ENCODE results near the gene SNX19.

The SNX19 gene, protein sequence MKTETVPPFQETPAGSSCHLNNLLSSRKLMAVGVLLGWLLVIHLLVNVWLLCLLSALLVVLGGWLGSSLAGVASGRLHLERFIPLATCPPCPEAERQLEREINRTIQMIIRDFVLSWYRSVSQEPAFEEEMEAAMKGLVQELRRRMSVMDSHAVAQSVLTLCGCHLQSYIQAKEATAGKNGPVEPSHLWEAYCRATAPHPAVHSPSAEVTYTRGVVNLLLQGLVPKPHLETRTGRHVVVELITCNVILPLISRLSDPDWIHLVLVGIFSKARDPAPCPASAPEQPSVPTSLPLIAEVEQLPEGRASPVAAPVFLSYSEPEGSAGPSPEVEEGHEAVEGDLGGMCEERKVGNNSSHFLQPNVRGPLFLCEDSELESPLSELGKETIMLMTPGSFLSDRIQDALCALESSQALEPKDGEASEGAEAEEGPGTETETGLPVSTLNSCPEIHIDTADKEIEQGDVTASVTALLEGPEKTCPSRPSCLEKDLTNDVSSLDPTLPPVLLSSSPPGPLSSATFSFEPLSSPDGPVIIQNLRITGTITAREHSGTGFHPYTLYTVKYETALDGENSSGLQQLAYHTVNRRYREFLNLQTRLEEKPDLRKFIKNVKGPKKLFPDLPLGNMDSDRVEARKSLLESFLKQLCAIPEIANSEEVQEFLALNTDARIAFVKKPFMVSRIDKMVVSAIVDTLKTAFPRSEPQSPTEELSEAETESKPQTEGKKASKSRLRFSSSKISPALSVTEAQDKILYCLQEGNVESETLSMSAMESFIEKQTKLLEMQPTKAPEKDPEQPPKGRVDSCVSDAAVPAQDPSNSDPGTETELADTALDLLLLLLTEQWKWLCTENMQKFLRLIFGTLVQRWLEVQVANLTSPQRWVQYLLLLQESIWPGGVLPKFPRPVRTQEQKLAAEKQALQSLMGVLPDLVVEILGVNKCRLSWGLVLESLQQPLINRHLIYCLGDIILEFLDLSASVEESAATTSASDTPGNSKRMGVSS

DNA sequence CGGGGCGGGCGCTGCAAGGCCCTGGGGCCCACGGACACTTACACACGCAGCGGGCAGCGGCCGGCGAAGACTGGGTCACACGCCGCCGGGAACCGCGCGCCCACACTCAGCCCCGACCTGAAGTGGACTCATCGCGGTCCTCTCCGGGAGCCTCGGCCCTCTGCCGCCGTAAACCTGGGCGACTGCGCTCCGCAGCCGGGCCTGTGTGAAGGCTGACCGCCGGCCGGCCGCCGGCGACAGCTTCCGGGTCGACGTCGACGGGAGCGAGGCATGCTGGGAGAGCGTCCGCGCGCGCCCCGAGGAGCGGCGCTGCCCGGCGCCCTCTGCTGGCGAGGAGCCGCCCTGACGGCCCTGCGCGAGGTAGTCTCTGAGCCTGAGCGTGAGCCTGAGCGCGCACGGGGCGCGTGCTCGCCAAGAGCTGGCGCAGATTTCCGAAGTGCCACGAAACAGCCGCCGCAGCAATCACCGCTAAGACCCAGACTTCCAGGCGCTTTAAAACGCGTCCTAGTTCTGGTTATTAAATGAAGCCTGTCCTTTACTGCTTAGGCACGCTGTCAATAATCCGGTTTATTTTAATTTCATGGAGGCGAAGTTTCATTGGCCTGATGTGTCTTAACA lies at the start of gene SNX19:
Gene SNX19, minus strand, starts transcription at position 242 of the 618 bp plus-strand sequence. CDS start 540 bp downstream, outside the sequence.
- Histone ChIP-seq H3K4me1 (ENCODE audit: control insufficient read depth, insufficient read depth, low read length) (peaks cover 37% of the 10 kb centered on the region), H3K9ac (ENCODE audit: low read length in 2 of 2) (peak within 1 kb of the TSS; percentile 92 to 98), H3K9me3 (ENCODE audit: control insufficient read depth in 2 of 2, low read length in 2 of 2) (no peaks in the 10 kb centered on the region), H3K4me3 (ENCODE audit: low read length in 2 of 2) (peak within 1 kb of the TSS; percentile 92 to 97), H3K36me3 (ENCODE audit: control insufficient read depth in 2 of 2, insufficient read depth in 2 of 2, low read length in 2 of 2) (peaks cover 11 to 28% of the 10 kb centered on the region in 2 donors), H3K27ac (ENCODE audit: low read length) (peak within 1 kb of the TSS; percentile 90), H3K27me3 (ENCODE audit: control insufficient read depth in 1 of 2, insufficient read depth in 2 of 2, low read length in 2 of 2) (no peaks in the 10 kb centered on the region)

DNA sequence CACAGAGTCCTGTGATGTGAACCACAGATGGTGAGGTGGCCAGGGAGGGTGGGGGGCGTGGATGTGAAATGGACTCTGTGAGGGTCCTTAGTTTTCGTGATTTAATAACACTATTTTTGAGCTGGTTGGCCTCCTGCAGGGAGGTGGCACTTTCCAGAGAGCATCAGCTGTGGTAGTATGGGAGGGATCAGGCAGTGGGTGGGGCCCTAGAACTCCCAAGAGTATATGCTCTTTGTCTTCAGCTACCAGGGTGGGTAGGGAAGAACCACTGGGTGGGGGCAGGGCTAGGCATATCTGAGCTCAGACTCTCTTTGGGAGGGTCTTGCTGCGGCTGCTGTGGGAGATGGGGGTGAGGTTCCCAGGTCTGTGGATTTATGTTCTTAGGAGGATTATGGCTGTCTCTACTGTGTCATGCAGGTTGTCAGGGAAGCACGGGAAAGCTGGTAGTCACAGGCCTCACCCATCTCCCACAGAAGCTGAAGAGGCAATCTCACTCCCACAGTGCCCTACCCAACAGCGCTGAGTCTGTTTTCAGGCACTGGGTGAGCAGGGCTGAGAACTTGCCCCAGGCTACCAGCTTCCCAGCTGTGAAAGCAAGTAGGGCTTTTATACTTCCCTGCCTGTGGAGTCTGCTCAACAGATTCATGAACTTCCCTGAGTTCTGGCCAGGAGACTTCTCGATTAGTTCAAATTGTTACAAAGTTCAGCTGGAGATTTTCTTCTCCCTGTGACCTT lies 47.9 kb upstream of the SNX19 start:
- no peak overlapping the region for H3K27ac ChIP-seq (ENCODE audit: low read length)
- H3K4me3 ChIP-seq (ENCODE audit: low read length in 2 of 2): no peak overlapping the region
- no peak overlapping the region for H3K9ac ChIP-seq (ENCODE audit: low read length in 2 of 2)
- no peaks in the 10 kb centered on the region for H3K4me1 ChIP-seq (ENCODE audit: control insufficient read depth, insufficient read depth, low read length)
- H3K27me3 ChIP-seq (ENCODE audit: control insufficient read depth in 1 of 2, insufficient read depth in 2 of 2, low read length in 2 of 2): no peaks in the 10 kb centered on the region
- H3K36me3 ChIP-seq (ENCODE audit: control insufficient read depth in 2 of 2, insufficient read depth in 2 of 2, low read length in 2 of 2): no peaks in the 10 kb centered on the region
- H3K9me3 ChIP-seq (ENCODE audit: control insufficient read depth in 2 of 2, low read length in 2 of 2): no peaks in the 10 kb centered on the region

DNA sequence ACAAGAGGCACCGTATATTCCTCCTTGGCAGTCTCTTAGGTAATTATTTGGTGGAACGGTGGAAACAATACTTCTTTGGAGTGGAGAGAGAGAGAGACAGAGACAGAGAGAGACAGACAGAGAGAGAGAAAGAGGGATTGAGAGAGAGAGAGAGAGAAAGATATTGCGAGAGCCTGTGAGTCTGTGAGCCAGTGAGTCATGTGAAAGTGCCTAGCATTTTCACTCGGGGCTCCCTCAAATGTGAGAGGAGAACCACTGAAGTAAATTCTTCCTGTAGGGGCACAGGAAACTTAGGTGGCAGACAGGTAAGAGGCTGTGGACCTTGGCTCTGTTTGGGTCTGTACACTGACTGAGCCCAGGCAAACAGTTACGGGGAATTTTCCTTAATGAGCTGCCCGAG lies 31.6 kb upstream of the SNX19 start:
- Histone ChIP-seq H3K36me3 (ENCODE audit: control insufficient read depth in 2 of 2, insufficient read depth in 2 of 2, low read length in 2 of 2) (no peaks in the 10 kb centered on the region), H3K27ac (ENCODE audit: low read length) (no peak overlapping the region), H3K9ac (ENCODE audit: low read length in 2 of 2) (no peak overlapping the region), H3K4me3 (ENCODE audit: low read length in 2 of 2) (no peak overlapping the region), H3K9me3 (ENCODE audit: control insufficient read depth in 2 of 2, low read length in 2 of 2) (no peaks in the 10 kb centered on the region), H3K27me3 (ENCODE audit: control insufficient read depth in 1 of 2, insufficient read depth in 2 of 2, low read length in 2 of 2) (no peaks in the 10 kb centered on the region), H3K4me1 (ENCODE audit: control insufficient read depth, insufficient read depth, low read length) (no peaks in the 10 kb centered on the region)

DNA sequence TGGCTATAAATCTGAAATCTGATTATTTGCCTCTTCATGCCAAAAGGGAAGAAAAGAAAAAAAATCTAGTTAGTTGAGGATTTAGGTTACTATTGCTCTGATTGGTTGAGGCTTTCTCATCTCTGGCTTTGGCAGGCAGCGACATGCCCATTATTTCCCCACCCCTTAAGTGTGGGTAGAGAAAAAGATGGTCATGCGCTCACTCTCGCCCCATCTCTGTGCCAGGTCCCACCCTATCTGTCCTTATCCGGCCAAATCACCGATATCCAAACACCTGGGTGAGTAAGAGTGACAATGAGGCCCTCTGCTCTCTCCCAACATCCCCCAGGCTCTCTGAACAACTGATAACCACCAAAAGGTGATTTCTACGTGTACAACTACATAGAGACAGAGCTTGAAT lies 31.2 kb upstream of the SNX19 start:
- no peaks in the 10 kb centered on the region for H3K9me3 ChIP-seq (ENCODE audit: control insufficient read depth in 2 of 2, low read length in 2 of 2)
- no peak overlapping the region for H3K9ac ChIP-seq (ENCODE audit: low read length in 2 of 2)
- no peak overlapping the region for H3K27ac ChIP-seq (ENCODE audit: low read length)
- no peak overlapping the region for H3K4me3 ChIP-seq (ENCODE audit: low read length in 2 of 2)
- H3K27me3 ChIP-seq (ENCODE audit: control insufficient read depth in 1 of 2, insufficient read depth in 2 of 2, low read length in 2 of 2): no peaks in the 10 kb centered on the region
- H3K4me1 ChIP-seq (ENCODE audit: control insufficient read depth, insufficient read depth, low read length): no peaks in the 10 kb centered on the region
- H3K36me3 ChIP-seq (ENCODE audit: control insufficient read depth in 2 of 2, insufficient read depth in 2 of 2, low read length in 2 of 2): no peaks in the 10 kb centered on the region

DNA sequence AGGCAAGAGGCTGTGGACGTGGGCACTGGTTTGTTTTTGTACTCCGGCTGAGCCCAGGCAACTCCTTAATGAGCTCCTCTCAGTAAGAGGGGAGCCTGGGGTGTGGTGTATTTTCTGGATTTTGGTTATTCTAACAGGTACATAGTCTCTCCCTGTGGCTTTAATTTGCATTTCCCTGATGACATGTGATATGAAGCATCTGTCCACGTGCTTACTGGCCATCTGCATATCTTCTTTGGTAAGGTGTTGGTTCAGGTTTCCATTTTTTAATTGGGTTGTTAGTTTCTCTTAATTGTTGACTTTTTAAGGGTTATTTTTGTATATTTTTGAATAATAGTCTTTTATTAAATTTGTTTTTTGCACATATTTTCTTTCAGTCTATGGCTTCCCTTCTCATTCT lies 30.8 kb upstream of the SNX19 start:
- Histone ChIP-seq H3K9me3 (ENCODE audit: control insufficient read depth in 2 of 2, low read length in 2 of 2) (no peaks in the 10 kb centered on the region), H3K27ac (ENCODE audit: low read length) (no peak overlapping the region), H3K4me1 (ENCODE audit: control insufficient read depth, insufficient read depth, low read length) (no peaks in the 10 kb centered on the region), H3K27me3 (ENCODE audit: control insufficient read depth in 1 of 2, insufficient read depth in 2 of 2, low read length in 2 of 2) (no peaks in the 10 kb centered on the region), H3K9ac (ENCODE audit: low read length in 2 of 2) (no peak overlapping the region), H3K36me3 (ENCODE audit: control insufficient read depth in 2 of 2, insufficient read depth in 2 of 2, low read length in 2 of 2) (no peaks in the 10 kb centered on the region), H3K4me3 (ENCODE audit: low read length in 2 of 2) (no peak overlapping the region)

DNA sequence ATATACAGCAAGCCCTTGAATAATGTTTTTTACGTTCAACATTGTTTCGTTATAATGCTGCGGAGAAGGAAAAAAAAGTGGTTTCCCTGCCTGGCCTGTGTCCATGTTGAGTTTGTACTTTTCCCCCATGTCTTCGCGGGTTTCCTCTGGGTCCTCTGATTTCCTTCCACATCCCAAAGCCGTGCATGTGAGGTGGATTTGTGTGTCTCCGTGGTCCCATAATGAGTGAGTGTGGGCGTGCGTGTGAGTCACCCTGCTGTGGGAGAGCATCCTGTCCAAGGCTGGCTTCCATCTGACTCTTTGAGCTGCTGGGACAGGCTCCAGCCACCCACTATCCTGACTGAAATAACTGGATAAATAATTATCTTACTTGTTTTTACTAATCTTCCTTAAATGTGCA lies 29.6 kb upstream of the SNX19 start:
- Histone ChIP-seq H3K9ac (ENCODE audit: low read length in 2 of 2) (no peak overlapping the region), H3K27ac (ENCODE audit: low read length) (no peak overlapping the region), H3K36me3 (ENCODE audit: control insufficient read depth in 2 of 2, insufficient read depth in 2 of 2, low read length in 2 of 2) (no peaks in the 10 kb centered on the region), H3K27me3 (ENCODE audit: control insufficient read depth in 1 of 2, insufficient read depth in 2 of 2, low read length in 2 of 2) (no peaks in the 10 kb centered on the region), H3K4me3 (ENCODE audit: low read length in 2 of 2) (no peak overlapping the region), H3K4me1 (ENCODE audit: control insufficient read depth, insufficient read depth, low read length) (no peaks in the 10 kb centered on the region), H3K9me3 (ENCODE audit: control insufficient read depth in 2 of 2, low read length in 2 of 2) (no peaks in the 10 kb centered on the region)

DNA sequence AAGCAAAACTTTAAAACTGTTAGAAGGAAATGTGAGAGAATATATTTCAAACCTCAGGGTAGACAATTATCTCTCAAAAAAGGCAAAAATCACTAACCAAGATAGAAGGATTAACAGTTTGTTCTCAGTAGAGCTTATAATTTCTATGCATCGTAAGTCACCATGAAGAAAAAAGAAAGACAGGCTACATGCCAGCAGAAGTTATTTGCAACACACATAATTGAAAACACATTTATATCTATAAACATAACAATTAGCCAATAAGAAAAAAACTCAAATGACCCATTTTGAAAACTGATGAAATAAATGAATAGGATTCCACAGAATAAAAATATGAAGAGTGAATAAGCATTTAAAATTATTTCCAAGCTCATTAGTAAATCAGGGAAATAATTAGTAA lies 24.4 kb upstream of the SNX19 start:
- Histone ChIP-seq H3K4me1 (ENCODE audit: control insufficient read depth, insufficient read depth, low read length) (no peaks in the 10 kb centered on the region), H3K36me3 (ENCODE audit: control insufficient read depth in 2 of 2, insufficient read depth in 2 of 2, low read length in 2 of 2) (no peaks in the 10 kb centered on the region), H3K9ac (ENCODE audit: low read length in 2 of 2) (no peak overlapping the region), H3K27me3 (ENCODE audit: control insufficient read depth in 1 of 2, insufficient read depth in 2 of 2, low read length in 2 of 2) (no peaks in the 10 kb centered on the region), H3K9me3 (ENCODE audit: control insufficient read depth in 2 of 2, low read length in 2 of 2) (no peaks in the 10 kb centered on the region), H3K27ac (ENCODE audit: low read length) (no peak overlapping the region), H3K4me3 (ENCODE audit: low read length in 2 of 2) (no peak overlapping the region)

DNA sequence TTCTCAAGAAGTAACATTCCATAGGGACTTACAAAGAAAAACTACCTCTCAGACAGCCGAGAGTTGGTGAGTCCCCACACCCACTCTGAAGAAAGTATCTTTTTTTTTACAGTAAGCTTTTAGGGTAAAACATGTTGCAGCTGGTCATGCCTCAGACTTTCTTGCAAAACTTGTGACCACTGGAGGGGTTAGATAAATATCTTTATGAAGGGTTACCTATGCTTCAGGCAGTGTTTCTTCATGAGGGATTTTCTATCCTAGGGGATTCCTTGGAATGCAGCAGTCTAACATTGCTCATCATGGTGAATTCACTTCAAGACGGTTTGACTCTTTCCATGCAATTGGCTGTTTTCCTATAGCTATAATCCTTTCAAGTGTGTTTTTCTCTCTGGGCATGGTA lies 20.8 kb upstream of the SNX19 start:
- no peak overlapping the region for H3K27ac ChIP-seq (ENCODE audit: low read length)
- H3K36me3 ChIP-seq (ENCODE audit: control insufficient read depth in 2 of 2, insufficient read depth in 2 of 2, low read length in 2 of 2): no peaks in the 10 kb centered on the region
- H3K9me3 ChIP-seq (ENCODE audit: control insufficient read depth in 2 of 2, low read length in 2 of 2): no peaks in the 10 kb centered on the region

DNA sequence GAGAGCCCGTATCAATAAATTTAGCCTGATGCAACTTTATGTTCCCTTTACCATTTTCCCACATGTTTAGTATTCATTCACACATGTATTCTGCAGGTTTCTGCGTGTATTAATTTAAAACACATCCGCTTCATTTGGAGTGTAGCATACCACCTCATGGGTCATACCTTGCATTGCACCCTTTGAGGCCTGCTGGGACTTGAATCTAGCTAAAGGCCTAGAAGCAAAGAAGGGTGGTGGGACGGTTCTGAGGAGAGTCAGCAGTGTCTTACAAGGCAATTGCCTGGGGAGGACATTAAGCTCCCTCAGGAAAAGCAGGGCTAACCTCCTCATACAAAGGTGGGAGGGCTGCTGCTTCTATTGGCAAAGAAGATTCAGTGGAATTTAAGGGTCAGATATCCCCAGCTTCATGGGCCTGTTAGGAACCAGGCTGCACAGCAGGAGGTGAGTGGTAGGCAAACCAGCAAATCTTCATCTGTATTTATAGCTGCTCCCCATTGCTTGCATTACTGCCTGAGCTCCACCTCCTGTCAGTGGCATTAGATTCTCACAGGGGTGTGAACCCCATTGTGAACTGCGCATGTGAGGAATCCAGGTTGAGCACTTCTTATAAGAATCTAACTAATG lies 15.9 kb upstream of the SNX19 start:
- Histone ChIP-seq H3K27me3 (ENCODE audit: control insufficient read depth in 1 of 2, insufficient read depth in 2 of 2, low read length in 2 of 2) (no peaks in the 10 kb centered on the region), H3K9ac (ENCODE audit: low read length in 2 of 2) (no peak overlapping the region), H3K9me3 (ENCODE audit: control insufficient read depth in 2 of 2, low read length in 2 of 2) (no peaks in the 10 kb centered on the region), H3K27ac (ENCODE audit: low read length) (no peak overlapping the region), H3K4me1 (ENCODE audit: control insufficient read depth, insufficient read depth, low read length) (no peaks in the 10 kb centered on the region), H3K4me3 (ENCODE audit: low read length in 2 of 2) (no peak overlapping the region), H3K36me3 (ENCODE audit: control insufficient read depth in 2 of 2, insufficient read depth in 2 of 2, low read length in 2 of 2) (no peaks in the 10 kb centered on the region)

More for the DNA sequence above, 20.8 kb upstream of the SNX19 start:
- no peaks in the 10 kb centered on the region for H3K27me3 ChIP-seq (ENCODE audit: control insufficient read depth in 1 of 2, insufficient read depth in 2 of 2, low read length in 2 of 2)
- H3K4me1 ChIP-seq (ENCODE audit: control insufficient read depth, insufficient read depth, low read length): no peaks in the 10 kb centered on the region
- no peak overlapping the region for H3K4me3 ChIP-seq (ENCODE audit: low read length in 2 of 2)
- no peak overlapping the region for H3K9ac ChIP-seq (ENCODE audit: low read length in 2 of 2)

DNA sequence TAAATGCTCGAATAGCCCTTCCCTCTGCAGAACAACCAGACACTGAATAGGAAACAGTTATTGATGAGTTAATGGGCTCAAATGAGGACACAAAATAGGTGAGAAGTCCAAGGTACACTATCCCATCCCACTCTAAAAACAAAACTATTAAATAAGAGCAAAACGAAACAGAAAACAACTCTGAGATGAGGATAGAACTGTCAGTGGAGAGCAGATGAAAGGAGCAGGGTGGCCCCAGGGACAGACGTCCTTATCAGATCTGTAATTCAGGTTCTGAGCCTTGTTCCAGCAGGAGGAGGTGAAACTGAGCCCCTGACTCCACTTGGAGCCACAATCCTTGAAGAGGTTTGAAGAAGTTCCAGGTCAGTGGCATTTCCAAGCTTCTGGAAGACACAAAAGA lies 8.5 kb upstream of the SNX19 start:
- H3K4me1 ChIP-seq (ENCODE audit: control insufficient read depth, insufficient read depth, low read length): no peaks in the 10 kb centered on the region
- no peaks in the 10 kb centered on the region for H3K36me3 ChIP-seq (ENCODE audit: control insufficient read depth in 2 of 2, insufficient read depth in 2 of 2, low read length in 2 of 2)
- no peak overlapping the region for H3K27ac ChIP-seq (ENCODE audit: low read length)
- no peak overlapping the region for H3K4me3 ChIP-seq (ENCODE audit: low read length in 2 of 2)
- H3K9ac ChIP-seq (ENCODE audit: low read length in 2 of 2): no peak overlapping the region
- no peaks in the 10 kb centered on the region for H3K27me3 ChIP-seq (ENCODE audit: control insufficient read depth in 1 of 2, insufficient read depth in 2 of 2, low read length in 2 of 2)
- no peaks in the 10 kb centered on the region for H3K9me3 ChIP-seq (ENCODE audit: control insufficient read depth in 2 of 2, low read length in 2 of 2)

Data from stomach smooth muscle (tissue), 2 donors.